Superior temporal gyrus (tissue), 1 donor: ENCODE results near the gene METTL25B.
A peak's percentile ranks its signal among the peaks of the same experiment; 100 is the strongest.

Source experiments
- DNase-seq: peaks from one replicate; pipeline ENCODE4 v3.0.0-alpha.2; 2016; ENCODE audit errors: extremely low spot score

Gene METTL25B

DNA sequence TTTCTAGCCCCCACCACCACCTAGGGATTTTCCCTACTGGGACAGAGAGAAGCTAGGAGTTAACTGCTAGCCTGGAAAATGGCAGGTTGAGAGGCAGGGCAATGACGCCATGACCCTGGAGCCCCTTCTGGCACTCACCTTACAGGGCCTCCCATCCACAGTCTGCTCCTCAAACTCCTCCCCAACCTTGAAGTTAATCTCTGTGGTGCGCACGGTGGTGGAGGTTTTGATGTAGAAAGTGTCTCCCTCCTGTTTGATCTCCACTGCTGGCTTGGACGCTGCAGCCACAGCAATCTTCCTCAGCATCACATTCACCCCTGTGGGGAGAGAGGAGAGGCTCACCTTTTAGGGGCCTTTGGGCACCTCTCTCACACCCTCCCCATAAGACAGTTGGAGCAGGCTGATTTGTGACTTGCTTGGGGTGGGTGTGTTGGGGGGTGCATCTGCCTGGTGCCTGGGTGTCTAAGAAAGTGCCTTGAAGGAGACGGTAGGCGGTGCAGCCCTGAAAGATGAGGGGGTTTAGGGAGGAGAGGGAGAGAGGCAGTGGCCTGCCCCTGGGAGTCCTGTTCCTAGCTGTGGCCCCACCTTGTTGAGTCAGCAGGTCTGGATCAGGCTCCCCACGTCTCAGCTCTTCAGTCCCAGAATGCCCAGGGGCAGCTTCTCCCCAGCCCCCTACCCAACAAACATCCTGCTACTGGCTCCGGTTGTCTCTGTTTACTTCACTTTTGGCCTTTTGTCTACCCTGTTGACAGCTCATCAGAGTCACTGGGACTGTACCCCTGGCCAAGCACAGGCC is 27.3 kb upstream of the METTL25B start:
- DNase-seq = no peak

DNA sequence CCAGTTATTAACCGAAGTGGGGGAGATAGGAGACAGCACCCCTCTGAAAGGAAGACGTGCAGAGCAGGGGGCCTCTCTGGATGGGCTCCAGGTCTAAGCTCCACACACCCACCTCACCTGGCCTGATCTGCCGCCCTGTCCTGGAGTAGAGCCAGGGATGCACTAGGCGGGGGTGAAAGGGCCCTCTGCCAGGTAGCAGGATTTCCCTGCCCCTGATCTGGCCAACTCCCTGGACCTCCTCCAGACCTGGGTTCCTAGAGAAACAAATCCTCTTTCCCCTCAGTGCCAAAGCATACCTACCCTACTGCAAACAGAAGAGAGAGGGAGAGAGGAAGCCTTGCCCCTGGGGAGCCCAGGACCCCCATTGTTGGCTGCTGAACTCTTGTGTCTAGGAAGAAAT is 24.9 kb upstream of the METTL25B start:
- DNase-seq = no peak

DNA sequence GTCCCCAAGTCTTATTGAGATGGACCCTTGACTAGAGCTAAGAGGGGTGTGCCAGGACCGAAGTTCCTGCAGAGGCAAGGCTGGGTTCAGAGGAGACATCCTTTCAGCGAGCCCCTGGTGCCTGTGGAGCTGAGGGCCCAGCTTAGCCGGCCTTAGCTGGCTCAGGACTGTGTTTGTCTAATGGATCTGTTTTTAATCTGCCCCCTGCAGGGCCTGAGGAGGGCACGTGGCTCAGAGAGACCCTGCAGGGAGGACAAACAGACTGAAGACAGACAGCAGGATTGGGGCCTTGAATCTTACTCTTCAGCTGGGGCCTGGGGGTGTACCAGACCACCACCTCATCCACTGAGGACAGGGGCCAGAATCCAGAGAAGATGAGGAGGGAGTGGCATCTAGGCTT is 24.5 kb upstream of the METTL25B start:
- no peak for DNase-seq

DNA sequence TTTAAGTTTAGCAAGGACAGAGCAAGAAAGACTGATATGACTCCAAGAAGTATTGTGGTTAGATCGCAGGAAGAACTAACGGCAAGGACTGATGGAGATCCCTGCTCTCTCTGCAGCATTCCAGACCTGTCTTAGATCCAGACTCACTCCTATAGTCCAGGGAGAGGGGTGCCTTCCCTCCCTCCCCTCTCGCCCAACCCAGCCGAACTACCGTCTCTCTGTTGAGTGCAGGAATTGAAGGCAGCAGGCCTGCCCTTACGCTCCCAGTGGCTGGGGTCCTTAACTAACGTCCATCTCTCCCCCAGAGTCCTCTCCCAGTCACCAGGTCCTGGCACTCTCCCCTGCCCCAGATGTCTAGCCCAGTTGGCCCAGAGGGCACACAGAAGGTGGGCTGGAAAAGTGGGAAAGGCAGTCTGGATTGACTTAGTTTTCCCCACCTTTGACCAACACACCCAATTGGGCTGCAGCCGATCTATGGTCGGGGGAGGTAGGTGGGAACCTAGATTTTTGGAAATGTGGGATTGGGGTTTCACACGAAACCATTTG is 24.0 kb upstream of the METTL25B start:
- no peak for DNase-seq

DNA sequence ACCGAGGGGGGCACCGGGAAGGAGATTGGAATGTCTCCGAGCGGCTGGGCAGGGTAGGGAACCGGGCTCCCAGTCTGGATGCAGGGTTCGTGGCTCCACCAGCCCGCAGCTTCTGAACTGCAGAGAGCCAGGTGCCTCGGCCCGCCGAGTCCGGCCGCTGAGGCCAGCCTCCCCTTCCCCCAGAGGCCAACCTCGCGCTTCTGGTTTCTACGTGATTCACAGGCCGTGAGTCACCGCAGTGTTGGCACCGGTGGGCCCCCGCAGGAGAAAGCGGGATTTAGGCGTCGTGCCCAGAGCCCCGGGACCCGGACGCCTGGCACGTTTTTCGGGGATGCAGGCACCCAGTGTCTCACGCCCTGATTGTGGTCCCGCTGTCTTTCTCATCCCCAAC is 23.3 kb upstream of the METTL25B start:
- no peak for DNase-seq

DNA sequence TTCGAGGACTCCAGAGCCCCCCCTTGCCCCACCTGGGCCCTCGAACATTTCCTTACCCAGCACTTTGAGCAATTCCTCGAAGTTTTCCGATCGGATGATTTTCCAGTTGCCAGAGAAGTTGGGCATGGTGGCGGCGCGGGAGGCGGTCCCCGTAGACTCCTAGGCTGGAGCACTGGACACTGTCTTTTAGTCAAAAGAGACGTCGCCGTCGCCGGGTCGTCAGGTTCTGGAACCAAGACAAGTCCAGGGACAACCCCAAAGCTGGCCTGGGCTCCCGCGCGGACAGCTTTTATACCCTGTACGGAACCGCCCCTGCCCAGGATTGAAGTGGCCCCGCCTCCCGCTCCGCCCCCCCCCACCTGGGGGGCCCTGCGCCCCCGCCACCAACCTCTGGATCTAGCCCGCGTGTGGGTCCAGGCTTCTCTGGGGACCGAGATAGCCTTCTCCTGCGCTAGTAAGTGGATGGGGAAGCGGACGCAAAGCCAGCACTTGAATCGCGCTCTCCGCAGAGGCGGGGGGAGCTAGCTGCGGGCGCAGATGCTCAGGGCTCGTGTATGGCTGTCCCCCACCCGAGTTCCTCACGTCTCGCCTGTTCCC is 22.9 kb upstream of the METTL25B start, which contains the start of gene CRABP2:
TSS of gene CRABP2 (minus strand) at position 263 of the 597 bp plus-strand sequence. CDS start at position 126, 137 bp downstream.
- no peak for DNase-seq

DNA sequence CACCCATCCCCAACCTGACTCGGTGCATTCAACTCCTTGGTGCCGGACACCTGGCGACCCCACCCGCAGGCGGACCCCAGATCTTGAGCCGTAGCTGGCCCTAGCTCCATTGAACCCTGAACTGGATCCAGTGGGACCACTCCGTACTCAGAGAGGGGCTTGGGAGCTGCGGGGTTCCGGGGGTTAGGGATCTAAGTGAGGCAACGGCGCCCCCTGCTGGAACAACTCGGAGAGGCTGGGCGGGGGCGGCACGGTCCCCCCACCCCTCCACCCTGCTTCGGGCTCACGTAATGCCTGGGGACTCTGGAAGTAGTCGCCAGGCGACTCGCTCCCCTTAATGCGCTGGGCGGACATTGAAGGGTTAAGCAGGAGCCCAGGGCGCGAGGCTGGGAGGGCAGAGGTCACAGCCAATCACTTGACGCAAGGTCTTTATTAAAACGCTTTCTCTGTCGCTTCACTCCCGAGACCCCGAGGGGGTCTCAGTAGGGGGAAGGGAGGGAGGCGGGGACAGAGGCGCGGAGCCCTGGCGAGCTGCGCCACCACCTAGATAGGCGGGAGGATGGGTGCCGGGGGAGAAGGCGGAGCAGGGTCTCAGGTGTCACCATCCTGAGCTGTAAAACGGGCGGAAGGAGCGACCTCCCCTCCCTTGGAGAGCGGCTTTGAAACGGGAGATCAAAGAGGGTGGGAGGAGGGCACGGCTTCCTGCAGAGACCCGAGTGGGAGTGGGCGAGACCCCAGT is 22.2 kb upstream of the METTL25B start:
- DNase-seq = no peak

DNA sequence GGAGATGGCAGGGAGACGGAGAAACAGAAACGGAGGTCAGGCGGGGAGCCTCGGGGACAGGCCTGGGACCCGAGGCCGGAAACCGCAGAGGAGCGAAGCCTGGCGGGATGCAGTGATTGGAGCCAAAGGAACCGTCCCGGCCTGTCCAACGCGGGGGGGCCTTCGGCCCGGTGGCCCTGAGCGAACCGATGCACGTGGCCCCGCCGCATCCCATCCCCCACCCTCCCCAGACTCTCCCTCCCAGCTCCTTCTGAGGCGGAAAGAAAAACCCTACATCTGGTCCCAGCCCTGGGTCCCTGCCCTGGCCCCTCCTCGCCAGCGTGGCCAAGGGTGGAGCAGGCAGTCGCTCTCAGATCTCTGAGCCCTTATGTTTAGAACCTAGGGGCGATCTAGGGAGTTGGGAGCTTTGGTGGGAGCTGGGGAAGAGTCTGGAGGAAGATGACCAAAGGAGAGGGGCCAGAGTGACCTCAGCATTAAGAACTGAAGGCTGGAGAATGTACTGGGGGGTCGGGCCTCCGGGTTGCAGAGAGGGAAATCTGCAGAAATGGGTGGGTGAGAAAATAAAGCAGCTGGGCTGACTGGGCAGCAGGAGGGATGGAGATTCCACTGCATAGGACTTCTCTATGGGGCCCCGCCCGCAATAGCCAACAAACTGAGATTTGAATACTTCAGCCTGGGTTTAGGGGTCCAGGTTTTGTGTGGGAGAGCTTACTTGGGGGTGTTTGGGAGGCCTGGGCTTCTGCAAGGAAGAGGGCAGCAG is 21.4 kb upstream of the METTL25B start:
- DNase-seq = no peak

DNA sequence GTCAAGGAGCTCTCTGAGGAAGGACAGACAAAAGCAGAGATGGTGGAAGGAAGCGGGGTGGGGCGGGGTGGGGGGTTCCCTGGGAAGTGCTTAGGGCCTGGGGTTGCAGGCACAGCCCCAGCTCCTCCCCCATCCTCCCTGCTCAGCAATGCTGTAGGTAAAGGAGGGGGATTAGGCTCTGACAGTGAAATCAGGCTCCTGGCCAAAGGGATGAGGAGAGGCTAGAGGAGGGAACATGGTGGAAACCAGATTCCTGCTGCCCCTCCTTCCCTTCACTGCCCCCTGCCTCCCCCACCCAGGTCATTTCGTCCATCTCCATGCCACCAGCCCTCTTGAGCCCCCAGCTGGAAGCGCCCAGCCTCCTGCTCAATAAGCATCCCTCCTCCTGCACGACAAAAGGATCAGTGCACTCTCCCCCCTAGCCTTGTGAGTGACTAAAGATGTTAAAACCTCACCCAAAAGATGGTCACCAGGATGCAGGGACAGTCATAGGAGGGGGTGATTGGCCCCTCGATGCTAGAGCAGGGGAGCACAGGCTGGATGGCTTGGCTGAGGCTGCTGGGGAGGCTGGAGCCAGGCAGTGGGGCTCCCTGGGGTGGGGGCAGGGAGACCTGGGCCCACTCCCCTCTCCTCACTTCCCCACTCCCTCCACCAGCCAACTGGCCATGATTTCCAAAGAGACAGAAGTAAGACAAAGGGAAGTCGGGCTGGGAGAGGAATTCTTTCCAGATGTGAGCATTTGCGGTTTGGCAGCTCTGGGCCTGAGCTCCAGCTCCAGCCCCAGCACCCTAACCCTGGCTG is 20.7 kb upstream of the METTL25B start:
- DNase-seq = no peak

DNA sequence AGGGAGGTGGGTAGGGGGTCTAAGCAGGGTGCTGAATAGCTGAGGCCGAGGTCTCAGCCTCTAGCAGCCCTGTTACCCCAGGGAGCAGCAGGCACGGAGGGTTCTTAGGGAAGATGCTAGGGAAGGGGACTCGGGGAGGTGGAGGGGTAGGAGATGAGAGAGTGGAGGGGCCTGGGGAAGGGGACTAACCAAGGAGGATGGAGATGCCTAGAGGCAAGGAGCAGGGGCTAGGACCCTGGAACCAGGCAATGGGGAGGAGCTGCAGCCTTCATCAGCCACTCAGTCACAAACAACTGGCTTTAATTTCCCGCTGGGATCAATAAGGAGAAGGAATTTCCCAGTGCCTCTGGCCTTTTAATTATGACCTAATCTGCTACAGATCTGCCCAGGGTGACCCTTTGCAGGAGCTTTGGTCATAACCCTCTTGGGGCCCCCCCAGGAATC is 20.0 kb upstream of the METTL25B start:
- DNase-seq = no peak

DNA sequence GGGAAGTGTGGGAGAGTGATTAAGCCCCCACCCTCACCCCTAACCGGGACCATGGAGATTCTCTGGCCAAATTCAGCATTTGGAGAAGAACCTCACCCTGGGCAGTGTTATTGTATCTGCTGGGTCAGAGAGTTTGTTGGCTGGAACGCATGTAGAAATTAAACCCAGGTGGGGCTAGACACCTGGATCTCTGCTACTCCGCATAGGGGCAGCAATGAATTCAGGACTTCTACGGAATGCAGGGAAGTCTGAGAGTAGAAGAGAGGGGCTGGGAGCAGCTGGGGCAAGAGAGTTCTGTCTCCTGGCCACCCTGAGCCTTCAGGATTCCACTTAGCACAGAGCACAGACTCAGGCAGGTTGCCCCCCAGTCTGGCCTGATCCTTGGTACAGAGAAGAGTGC is 19.2 kb upstream of the METTL25B start:
- DNase-seq = no peak

DNA sequence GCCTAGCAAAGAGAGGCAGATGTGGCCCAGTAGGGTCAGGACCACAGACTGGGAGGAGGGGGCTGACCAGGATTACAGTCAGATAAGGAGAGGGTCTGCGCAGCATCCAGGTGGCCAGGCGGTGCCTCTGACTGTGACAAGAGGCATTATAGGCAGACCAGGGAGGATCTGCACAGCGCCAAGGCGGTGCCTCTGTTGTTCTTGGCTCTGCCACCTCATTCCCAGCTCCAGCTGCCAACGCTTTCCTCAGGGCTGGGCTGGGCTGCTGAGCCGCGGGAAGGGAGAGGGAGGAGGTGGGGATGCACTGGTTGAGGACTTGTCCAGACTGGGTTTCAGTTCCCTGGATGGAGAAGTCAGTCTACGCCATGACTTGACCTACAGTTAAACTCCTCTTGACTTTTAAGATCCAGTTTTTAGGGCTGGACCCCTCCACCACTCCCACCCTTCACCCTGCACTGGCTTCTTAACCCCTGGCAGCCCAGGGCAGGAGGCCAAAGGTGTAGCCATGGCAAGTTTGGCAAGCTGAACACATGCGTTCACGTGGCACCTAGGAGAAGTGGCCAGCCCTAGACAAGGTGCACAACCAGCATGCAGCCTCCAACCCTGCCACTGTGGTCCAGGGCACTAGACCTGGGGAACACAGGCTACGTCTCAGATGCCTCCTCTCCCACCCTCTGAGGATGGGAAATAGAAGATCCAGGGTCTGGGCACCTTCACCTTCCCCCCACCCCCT is 18.3 kb upstream of the METTL25B start:
- peak; percentile 53 for DNase-seq

DNA sequence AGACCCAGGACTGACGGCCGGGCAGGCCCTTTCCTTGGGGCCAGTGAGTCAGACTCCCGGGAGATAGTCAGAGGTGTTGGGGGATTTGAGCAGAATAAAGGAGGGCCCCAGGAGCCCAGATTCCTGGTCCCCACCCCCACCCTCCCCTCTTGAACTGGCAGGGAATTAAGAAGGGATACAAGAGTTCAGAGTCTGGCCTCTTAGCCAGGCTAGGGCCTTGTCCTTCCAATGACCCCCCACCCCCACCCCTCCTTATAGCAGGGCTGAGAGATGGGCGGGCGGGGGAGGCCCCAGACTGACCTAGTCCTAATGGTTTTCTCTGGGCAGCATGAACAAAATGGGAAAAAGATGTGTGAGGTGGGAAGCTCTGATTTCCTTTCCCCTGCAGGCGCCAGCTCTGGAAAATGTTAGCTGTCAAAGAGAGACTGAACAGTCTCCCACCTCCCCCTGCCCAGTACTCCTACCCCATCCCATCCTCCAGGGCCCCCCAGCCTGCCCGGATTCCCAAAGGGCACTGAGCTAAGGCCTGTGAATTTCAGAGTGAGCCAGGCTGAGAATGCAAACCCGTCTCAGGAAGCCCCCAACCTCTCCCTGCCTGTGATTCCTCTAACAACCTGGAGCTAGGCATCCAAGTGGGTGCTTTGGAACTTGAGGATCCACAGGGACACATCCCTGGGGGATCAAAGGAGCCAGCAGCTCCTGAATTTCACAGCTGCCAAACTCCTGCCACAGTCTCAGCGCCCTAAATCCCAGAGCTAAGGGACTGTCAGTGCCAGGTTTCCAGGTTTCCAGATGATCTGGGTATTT is 17.1 kb upstream of the METTL25B start:
- no peak for DNase-seq

DNA sequence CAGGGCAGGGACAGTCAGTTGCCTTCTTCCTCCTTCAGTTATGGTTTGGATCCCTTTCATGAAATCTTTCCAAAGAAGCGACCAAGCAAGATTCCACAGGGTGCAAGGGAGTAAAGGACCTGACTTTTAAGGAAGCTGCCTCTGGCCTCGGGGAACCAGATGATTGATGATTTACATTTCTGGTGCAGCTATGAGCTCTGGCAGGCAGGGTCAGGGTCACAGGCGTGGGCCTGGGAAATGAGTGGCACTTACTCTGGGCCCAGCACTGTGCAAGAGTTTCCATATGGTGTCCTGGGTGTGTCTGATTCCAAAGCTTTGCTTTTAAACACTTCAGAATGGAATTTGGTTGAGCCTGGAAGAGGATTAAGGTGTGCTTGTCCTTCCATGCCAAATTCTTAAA is 15.6 kb upstream of the METTL25B start:
- DNase-seq = no peak

DNA sequence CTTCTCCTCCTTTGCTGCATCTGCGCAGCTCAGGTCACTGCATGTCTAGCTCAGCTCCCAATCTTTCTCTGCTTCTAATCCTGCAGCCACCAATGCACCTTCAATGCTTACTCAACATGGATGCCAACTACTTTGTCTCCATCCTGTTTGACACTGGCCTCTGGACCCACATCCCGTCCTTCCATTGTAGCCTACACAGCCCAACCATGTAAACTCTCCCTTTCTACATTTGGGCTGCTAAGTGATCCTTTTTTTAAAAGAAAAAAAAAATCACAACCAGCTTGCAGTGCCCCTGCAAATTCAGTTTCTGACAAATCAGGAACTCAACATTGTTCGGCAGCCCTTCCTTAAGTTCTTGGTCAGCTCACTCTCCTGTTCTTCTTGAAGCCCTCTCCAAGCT is 13.4 kb upstream of the METTL25B start:
- DNase-seq = no peak

DNA sequence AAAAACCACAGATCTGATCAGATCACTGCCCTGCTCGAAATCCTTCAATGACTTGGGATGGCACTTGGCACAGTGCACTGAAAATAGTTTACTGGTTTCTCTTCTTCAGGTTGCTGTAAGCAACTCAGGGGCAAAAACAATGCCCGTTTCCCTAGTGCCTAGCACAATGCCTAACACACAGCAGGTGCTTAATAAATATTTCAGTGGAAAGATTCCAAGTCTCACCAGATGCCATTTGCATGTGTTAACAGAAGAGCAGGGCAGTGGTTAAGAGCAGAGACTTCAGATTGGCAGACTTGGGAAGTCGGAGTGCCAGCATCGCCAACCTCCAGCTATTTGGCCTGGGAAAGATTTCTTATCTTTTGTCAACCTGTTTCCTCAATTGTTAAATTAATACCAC is 10.9 kb upstream of the METTL25B start:
- DNase-seq = no peak

DNA sequence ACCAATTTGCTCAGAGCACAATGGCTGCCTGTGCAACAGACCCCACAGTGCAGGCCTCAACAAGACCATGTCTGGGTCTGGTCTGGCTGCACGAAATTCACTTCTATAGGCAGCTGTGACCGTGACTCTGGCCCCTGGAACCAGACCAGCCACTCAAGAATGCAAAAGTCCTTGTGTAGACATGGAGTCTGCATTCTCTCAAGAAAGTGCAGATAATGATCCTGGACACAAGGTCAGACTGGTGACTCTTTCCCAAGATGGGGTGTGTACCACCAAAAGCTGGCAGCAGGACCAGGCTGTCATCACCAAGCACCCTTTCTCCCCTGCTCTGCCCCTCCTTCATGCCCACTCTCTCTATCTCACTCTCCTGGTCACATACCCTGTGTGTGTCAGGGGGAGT is 7.1 kb upstream of the METTL25B start:
- no peak for DNase-seq

DNA sequence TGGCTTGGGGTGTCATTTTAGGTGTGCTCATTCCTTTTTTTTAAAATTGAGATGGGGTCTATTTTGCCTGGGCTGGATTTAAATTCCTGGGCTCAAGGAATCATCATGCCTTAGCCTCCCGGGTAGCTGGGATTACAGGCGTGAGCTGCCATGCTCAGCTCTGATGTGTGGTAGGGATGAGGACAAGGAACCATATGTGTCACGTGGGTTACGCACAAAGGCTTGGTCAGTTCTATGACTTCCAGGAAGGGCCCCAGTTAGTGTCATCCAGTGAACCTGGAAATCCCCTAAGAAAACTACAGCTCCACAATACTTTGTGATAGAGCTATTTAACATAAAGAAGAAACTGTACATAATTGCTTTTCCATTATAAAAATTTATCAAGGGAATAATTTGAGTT is 6.7 kb upstream of the METTL25B start:
- DNase-seq = no peak

DNA sequence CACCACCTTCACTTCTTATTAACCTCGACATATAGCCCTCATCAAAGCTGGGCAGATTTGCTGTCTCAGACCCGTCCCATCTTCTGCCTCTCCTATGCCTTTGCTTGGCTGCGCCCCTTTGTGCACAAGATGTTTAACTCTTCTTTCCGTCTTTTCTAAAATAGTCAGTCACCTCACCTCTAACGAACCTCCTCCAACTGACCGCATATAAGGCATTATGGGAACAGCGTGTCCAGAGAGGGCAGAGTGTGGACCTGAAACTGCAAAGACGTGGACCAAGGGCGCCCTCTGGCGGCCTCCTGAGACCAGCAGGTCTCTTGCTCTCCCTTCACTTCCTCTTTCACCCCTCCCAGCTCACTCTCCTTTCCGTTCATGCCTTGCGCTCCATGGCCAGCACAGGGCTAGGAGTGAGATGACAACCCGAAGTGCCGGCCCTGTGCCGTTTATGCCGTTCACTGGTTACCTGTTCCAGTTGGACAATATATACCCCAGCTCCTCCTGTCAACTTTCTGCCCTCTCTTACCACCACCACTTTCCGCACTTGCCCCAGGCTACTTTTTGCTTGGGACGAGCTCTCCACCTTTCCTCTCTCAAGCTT is 2.5 kb upstream of the METTL25B start:
- DNase-seq = peak; percentile 93
